ENCODE results near the gene DMAC1. TPM values are rescaled to one million over a fixed set of nuclear protein-coding genes. Genes with fewer than 3 reads are reported as not detected.

The DMAC1 gene
- total and polyA plus RNA-seq, 2 experiments from 2014 or later = 13.1 to 78.2 TPM

- no peak overlapping the region for H3K9ac ChIP-seq
- H3K27ac ChIP-seq = no peak overlapping the region
- H3F3A ChIP-seq (ENCODE audit: insufficient read depth) = no peaks in the 10 kb centered on the region
- no peak for DNase-seq
- H3K27me3 ChIP-seq (replicated peaks; ENCODE audit: insufficient read depth) = no peaks in the 10 kb centered on the region
- no peaks in the 10 kb centered on the region for H3K9me3 ChIP-seq (ENCODE audit: low read depth)
- in situ Hi-C loops (cut with MboI) = no loop called here
- no peaks in the 10 kb centered on the region for H3K4me1 ChIP-seq (ENCODE audit: insufficient read depth)
- H3K4me2 ChIP-seq (ENCODE audit: unreplicated experiment) = no peak overlapping the region
- no peaks in the 10 kb centered on the region for H3K36me3 ChIP-seq (ENCODE audit: low read depth)
- H2AFZ ChIP-seq = no peak overlapping the region
- no peak overlapping the region for H3K4me3 ChIP-seq
- TF ChIP-seq EZH2phosphoT487 (IDR thresholded peaks at IDR 0.05; ENCODE audit: insufficient read depth, low read depth) = no peak
- no peak for TF ChIP-seq EZH2 (IDR thresholded peaks at IDR 0.05; ENCODE audit: insufficient read depth, poor library complexity, severe bottlenecking)
- H3K9me2 ChIP-seq (ENCODE audit: insufficient read depth) = no peaks in the 10 kb centered on the region
- WGBS, 2 experiments (ENCODE audit: low coverage in 1 of 2, low lambda C conversion rate in 2 of 2, missing lambda C conversion rate in 2 of 2) = 0% methylated on average over 1 of the region's 1 CpG
- H3K79me2 ChIP-seq (ENCODE audit: insufficient read depth) = no peaks in the 10 kb centered on the region
- H4K20me1 ChIP-seq (ENCODE audit: insufficient read depth) = no peaks in the 10 kb centered on the region
Observed at GRCh38 chr9:7841831-7842230, 42.3 kb upstream of the DMAC1 start.

- H3K4me3 ChIP-seq = no peak overlapping the region
- no peaks in the 10 kb centered on the region for H3K27me3 ChIP-seq (replicated peaks; ENCODE audit: insufficient read depth)
- H3F3A ChIP-seq (ENCODE audit: insufficient read depth) = no peaks in the 10 kb centered on the region
- H3K9ac ChIP-seq = no peak overlapping the region
- H2AFZ ChIP-seq = no peak overlapping the region
- 8 to 9% methylated on average over 2 of the region's 2 CpGs for WGBS, 2 experiments (ENCODE audit: low coverage in 1 of 2, low lambda C conversion rate in 2 of 2, missing lambda C conversion rate in 2 of 2)
- no peaks in the 10 kb centered on the region for H3K9me2 ChIP-seq (ENCODE audit: insufficient read depth)
- no peak overlapping the region for H3K4me2 ChIP-seq (ENCODE audit: unreplicated experiment)
- no peak for DNase-seq
- H3K9me3 ChIP-seq (ENCODE audit: low read depth) = no peaks in the 10 kb centered on the region
- no peaks in the 10 kb centered on the region for H3K79me2 ChIP-seq (ENCODE audit: insufficient read depth)
- TF ChIP-seq EZH2 (IDR thresholded peaks at IDR 0.05; ENCODE audit: insufficient read depth, poor library complexity, severe bottlenecking) (no peak), EZH2phosphoT487 (IDR thresholded peaks at IDR 0.05; ENCODE audit: insufficient read depth, low read depth) (no peak)
- H3K36me3 ChIP-seq (ENCODE audit: low read depth) = no peaks in the 10 kb centered on the region
- in situ Hi-C loops (cut with MboI) = no loop called here
- H3K4me1 ChIP-seq (ENCODE audit: insufficient read depth) = no peaks in the 10 kb centered on the region
- no peak overlapping the region for H3K27ac ChIP-seq
- no peaks in the 10 kb centered on the region for H4K20me1 ChIP-seq (ENCODE audit: insufficient read depth)
Observed at GRCh38 chr9:7834531-7834930, 35.0 kb upstream of the DMAC1 start.

- Histone ChIP-seq H3K27ac (no peak overlapping the region), H3K9me3 (ENCODE audit: low read depth) (no peaks in the 10 kb centered on the region), H3K4me1 (ENCODE audit: insufficient read depth) (no peaks in the 10 kb centered on the region), H3K36me3 (ENCODE audit: low read depth) (no peaks in the 10 kb centered on the region), H4K20me1 (ENCODE audit: insufficient read depth) (no peaks in the 10 kb centered on the region), H3K79me2 (ENCODE audit: insufficient read depth) (no peaks in the 10 kb centered on the region), H3F3A (ENCODE audit: insufficient read depth) (no peaks in the 10 kb centered on the region), H3K9me2 (ENCODE audit: insufficient read depth) (no peaks in the 10 kb centered on the region), H3K4me2 (ENCODE audit: unreplicated experiment) (no peak overlapping the region), H3K27me3 (replicated peaks; ENCODE audit: insufficient read depth) (no peaks in the 10 kb centered on the region), H3K9ac (no peak overlapping the region), H2AFZ (no peak overlapping the region), H3K4me3 (no peak overlapping the region)
- DNase-seq = no peak
- 11 to 45% methylated on average over 1 of the region's 1 CpG for WGBS, 2 experiments (ENCODE audit: low coverage in 1 of 2, low lambda C conversion rate in 2 of 2, missing lambda C conversion rate in 2 of 2)
- in situ Hi-C loops (cut with MboI) = no loop called here
- TF ChIP-seq EZH2phosphoT487 (IDR thresholded peaks at IDR 0.05; ENCODE audit: insufficient read depth, low read depth) = no peak
- TF ChIP-seq EZH2 (IDR thresholded peaks at IDR 0.05; ENCODE audit: insufficient read depth, poor library complexity, severe bottlenecking) = no peak
Observed at GRCh38 chr9:7828334-7828733, 28.8 kb upstream of the DMAC1 start.

- H4K20me1 ChIP-seq (ENCODE audit: insufficient read depth) = no peaks in the 10 kb centered on the region
- H3K9ac ChIP-seq = no peak overlapping the region
- TF ChIP-seq EZH2phosphoT487 (IDR thresholded peaks at IDR 0.05; ENCODE audit: insufficient read depth, low read depth) (no peak), EZH2 (IDR thresholded peaks at IDR 0.05; ENCODE audit: insufficient read depth, poor library complexity, severe bottlenecking) (no peak)
- H3K4me2 ChIP-seq (ENCODE audit: unreplicated experiment) = no peak overlapping the region
- in situ Hi-C loops (cut with MboI) = no loop called here
- H3K27me3 ChIP-seq (replicated peaks; ENCODE audit: insufficient read depth) = no peaks in the 10 kb centered on the region
- H3K9me2 ChIP-seq (ENCODE audit: insufficient read depth) = no peaks in the 10 kb centered on the region
- 50 to 69% methylated on average over 3 of the region's 3 CpGs for WGBS, 2 experiments (ENCODE audit: low coverage in 1 of 2, low lambda C conversion rate in 2 of 2, missing lambda C conversion rate in 2 of 2)
- no peaks in the 10 kb centered on the region for H3K79me2 ChIP-seq (ENCODE audit: insufficient read depth)
- no peaks in the 10 kb centered on the region for H3F3A ChIP-seq (ENCODE audit: insufficient read depth)
- no peaks in the 10 kb centered on the region for H3K36me3 ChIP-seq (ENCODE audit: low read depth)
- no peaks in the 10 kb centered on the region for H3K9me3 ChIP-seq (ENCODE audit: low read depth)
- H3K4me1 ChIP-seq (ENCODE audit: insufficient read depth) = no peaks in the 10 kb centered on the region
- no peak overlapping the region for H3K27ac ChIP-seq
- no peak overlapping the region for H3K4me3 ChIP-seq
- no peak overlapping the region for H2AFZ ChIP-seq
- DNase-seq = no peak
Observed at GRCh38 chr9:7827792-7828191, 28.2 kb upstream of the DMAC1 start.

GRCh38 chr9:7827056-7827455, 27.5 kb upstream of the DMAC1 start:
- H3K27ac ChIP-seq = no peak overlapping the region
- H3K36me3 ChIP-seq (ENCODE audit: low read depth) = no peaks in the 10 kb centered on the region
- H4K20me1 ChIP-seq (ENCODE audit: insufficient read depth) = no peaks in the 10 kb centered on the region
- no peaks in the 10 kb centered on the region for H3K9me3 ChIP-seq (ENCODE audit: low read depth)
- no peak overlapping the region for H3K9ac ChIP-seq
- in situ Hi-C loops (cut with MboI) = no loop called here
- 7% methylated on average over 2 of the region's 2 CpGs for WGBS, 2 experiments (ENCODE audit: low coverage in 1 of 2, low lambda C conversion rate in 2 of 2, missing lambda C conversion rate in 2 of 2)
- no peaks in the 10 kb centered on the region for H3K9me2 ChIP-seq (ENCODE audit: insufficient read depth)
- H3K4me3 ChIP-seq = no peak overlapping the region
- H2AFZ ChIP-seq = no peak overlapping the region
- no peak overlapping the region for H3K4me2 ChIP-seq (ENCODE audit: unreplicated experiment)
- H3F3A ChIP-seq (ENCODE audit: insufficient read depth) = no peaks in the 10 kb centered on the region
- H3K79me2 ChIP-seq (ENCODE audit: insufficient read depth) = no peaks in the 10 kb centered on the region
- no peaks in the 10 kb centered on the region for H3K4me1 ChIP-seq (ENCODE audit: insufficient read depth)
- H3K27me3 ChIP-seq (replicated peaks; ENCODE audit: insufficient read depth) = no peaks in the 10 kb centered on the region
- no peak for DNase-seq
- TF ChIP-seq EZH2phosphoT487 (IDR thresholded peaks at IDR 0.05; ENCODE audit: insufficient read depth, low read depth) (no peak), EZH2 (IDR thresholded peaks at IDR 0.05; ENCODE audit: insufficient read depth, poor library complexity, severe bottlenecking) (no peak)

Data from GM23248 (cell line).